Adrenal gland (tissue), 5 donors: ENCODE results near the gene HDLBP.

Source experiments
- POLR2A ChIP-seq, 2 donors: fragments of 450-650 bp; IDR thresholded peaks; one replicate each; pipeline ENCODE4 v1.6.1; 2017; ENCODE audit warnings: antibody characterized with exemption in 2 of 2, mild to moderate bottlenecking in 2 of 2, moderate library complexity in 1 of 2
- TF ChIP-seq, protein P1 (sequence below), 6 experiments: fragments of 450-650 bp in 4 of 6; fragments of 200-600 bp in 2 of 6; sonication (generic) in 1 of 6; IDR thresholded peaks; 1 replicate in 5 of 6; 2 replicates in 1 of 6; pipeline versions ENCODE4 v1.5.1 to v1.8.0; 2016 to 2021; ENCODE audit warnings: antibody characterized with exemption in 6 of 6, mild to moderate bottlenecking in 2 of 6, moderate library complexity in 1 of 6
- donor health status: DM: no; HTN: no; CAD: no.

DNA sequence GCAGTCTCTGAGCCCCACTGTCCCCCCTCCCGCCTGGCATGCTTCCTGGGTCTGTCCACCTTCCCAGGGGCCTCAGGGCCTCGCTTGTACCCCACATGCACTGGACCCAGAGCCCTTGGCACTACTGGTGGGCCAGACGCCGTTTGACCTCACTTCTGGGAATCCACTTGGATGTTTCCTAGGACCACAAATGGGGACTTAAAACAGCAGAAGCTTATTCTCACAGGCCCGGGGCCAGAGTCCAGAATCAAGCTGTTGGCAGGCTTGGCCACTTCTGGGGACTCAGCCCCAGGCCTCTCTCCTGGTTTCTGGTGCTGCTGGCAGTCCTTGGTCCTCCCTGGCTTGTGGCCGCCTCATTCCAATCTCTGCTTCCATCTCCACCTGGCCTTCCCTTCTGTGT is 107.4 kb downstream of the HDLBP start:
- TF ChIP-seq, protein P1, sequence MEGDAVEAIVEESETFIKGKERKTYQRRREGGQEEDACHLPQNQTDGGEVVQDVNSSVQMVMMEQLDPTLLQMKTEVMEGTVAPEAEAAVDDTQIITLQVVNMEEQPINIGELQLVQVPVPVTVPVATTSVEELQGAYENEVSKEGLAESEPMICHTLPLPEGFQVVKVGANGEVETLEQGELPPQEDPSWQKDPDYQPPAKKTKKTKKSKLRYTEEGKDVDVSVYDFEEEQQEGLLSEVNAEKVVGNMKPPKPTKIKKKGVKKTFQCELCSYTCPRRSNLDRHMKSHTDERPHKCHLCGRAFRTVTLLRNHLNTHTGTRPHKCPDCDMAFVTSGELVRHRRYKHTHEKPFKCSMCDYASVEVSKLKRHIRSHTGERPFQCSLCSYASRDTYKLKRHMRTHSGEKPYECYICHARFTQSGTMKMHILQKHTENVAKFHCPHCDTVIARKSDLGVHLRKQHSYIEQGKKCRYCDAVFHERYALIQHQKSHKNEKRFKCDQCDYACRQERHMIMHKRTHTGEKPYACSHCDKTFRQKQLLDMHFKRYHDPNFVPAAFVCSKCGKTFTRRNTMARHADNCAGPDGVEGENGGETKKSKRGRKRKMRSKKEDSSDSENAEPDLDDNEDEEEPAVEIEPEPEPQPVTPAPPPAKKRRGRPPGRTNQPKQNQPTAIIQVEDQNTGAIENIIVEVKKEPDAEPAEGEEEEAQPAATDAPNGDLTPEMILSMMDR (IDR thresholded peaks at IDR 0.05), result no peak
- TF ChIP-seq POLR2A (IDR thresholded peaks at IDR 0.05), result no peak
